Type B pancreatic cell (in vitro differentiated cells): ENCODE results near the gene SLFN5. TPM values are rescaled to one million over a fixed set of nuclear protein-coding genes. Genes with fewer than 3 reads are reported as not detected.

Experiments used
- DNase-seq: peaks from one replicate; pipeline ENCODE4 v3.0.0; 2021; ENCODE audit warnings: mixed read lengths; ENCODE audit not compliant: unreplicated experiment; ENCODE audit errors: extremely low spot score
- H3K27ac Mint-ChIP-seq: 2 replicates; pipeline ENCODE4 v1.8.0; 2021; ENCODE audit warnings: mild to moderate bottlenecking, mixed read lengths
- H3K27me3 Mint-ChIP-seq: 2 replicates; pipeline ENCODE4 v1.8.0; 2021; ENCODE audit warnings: mixed read lengths
- H3K36me3 Mint-ChIP-seq: 2 replicates; pipeline ENCODE4 v1.8.0; 2021; ENCODE audit warnings: mixed read lengths
- H3K4me1 Mint-ChIP-seq: one replicate; pipeline ENCODE4 v1.8.0; 2021; ENCODE audit warnings: mixed read lengths; ENCODE audit not compliant: unreplicated experiment
- H3K4me3 Mint-ChIP-seq: 2 replicates; pipeline ENCODE4 v1.8.0; 2021; ENCODE audit warnings: mild to moderate bottlenecking, mixed read lengths
- H3K9me3 Mint-ChIP-seq: 2 replicates; pipeline ENCODE4 v1.8.0; 2021; ENCODE audit warnings: mixed read lengths
- total RNA-seq: library from RNA; stranded (reverse); gene quantifications from 2 replicates; pipeline ENCODE4 v1.2.1, GENCODE V29; 2021; ENCODE audit warnings: low replicate concordance
- TF ChIP-seq, protein P1 (sequence below): fragments of 200-600 bp; sonication (generic); conservative IDR thresholded peaks from 2 replicates; pipeline ENCODE4 v1.5.0; 2021; ENCODE audit warnings: antibody characterized with exemption, mild to moderate bottlenecking

SLFN5 gene
- total RNA-seq, 1 donor from 2014 or later = 21.7 TPM

DNA sequence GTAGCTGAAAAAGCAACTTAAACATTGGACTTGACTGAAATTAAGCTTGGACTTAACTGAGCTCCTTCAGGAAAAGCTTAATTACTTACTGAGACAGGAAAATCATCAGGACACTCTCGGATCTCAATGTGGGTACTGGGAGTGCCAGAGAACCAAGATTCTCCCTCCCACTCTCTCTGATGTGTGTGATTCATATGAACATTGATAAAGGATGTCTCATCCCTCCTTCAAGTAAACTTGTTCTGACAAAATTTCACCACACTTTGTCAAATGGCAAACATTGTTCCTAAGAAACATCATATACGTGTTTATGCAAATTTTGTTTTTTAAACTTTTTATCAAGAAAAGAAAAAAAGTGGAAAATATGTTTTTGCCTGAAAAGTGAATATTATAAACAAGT, 4.1 kb upstream of the SLFN5 start:
- H3K9me3 Mint-ChIP-seq = no peaks in the 10 kb centered on the region
- no peak for DNase-seq
- H3K4me3 Mint-ChIP-seq = no peak overlapping the region
- H3K27ac Mint-ChIP-seq = no peak overlapping the region
- H3K27me3 Mint-ChIP-seq = peaks cover 17% of the 10 kb centered on the region
- TF ChIP-seq, protein P1, sequence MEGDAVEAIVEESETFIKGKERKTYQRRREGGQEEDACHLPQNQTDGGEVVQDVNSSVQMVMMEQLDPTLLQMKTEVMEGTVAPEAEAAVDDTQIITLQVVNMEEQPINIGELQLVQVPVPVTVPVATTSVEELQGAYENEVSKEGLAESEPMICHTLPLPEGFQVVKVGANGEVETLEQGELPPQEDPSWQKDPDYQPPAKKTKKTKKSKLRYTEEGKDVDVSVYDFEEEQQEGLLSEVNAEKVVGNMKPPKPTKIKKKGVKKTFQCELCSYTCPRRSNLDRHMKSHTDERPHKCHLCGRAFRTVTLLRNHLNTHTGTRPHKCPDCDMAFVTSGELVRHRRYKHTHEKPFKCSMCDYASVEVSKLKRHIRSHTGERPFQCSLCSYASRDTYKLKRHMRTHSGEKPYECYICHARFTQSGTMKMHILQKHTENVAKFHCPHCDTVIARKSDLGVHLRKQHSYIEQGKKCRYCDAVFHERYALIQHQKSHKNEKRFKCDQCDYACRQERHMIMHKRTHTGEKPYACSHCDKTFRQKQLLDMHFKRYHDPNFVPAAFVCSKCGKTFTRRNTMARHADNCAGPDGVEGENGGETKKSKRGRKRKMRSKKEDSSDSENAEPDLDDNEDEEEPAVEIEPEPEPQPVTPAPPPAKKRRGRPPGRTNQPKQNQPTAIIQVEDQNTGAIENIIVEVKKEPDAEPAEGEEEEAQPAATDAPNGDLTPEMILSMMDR = no peak
- peaks cover 10% of the 10 kb centered on the region for H3K4me1 Mint-ChIP-seq
- H3K36me3 Mint-ChIP-seq = no peaks in the 10 kb centered on the region

DNA sequence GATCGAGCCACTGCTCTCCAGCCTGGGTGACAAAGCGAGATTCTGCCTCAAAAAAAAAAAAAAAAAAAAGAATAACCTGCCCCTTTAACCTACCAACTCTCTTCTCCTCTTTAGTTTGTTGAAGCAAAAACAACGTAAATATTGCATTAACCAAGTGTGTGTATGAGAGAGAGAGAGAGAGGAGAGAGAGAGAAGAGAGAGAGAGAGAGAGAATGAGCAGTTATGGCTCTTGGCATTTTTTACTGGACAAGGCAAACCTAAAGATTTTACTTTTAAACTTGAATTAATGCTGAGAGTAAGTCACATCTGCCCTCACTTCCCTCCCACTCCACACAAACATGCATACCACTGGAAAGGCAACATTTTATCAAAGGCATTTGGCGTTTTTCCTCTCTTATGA, 3.0 kb upstream of the SLFN5 start:
- no peak for DNase-seq
- Mint-ChIP-seq H3K4me3 (peak overlapping the region; percentile 81), H3K9me3 (no peaks in the 10 kb centered on the region), H3K27me3 (peaks cover 14% of the 10 kb centered on the region), H3K4me1 (peaks cover 19% of the 10 kb centered on the region), H3K27ac (peak overlapping the region; percentile 74), H3K36me3 (peaks cover 4% of the 10 kb centered on the region)
- TF ChIP-seq, protein P1 = no peak

DNA sequence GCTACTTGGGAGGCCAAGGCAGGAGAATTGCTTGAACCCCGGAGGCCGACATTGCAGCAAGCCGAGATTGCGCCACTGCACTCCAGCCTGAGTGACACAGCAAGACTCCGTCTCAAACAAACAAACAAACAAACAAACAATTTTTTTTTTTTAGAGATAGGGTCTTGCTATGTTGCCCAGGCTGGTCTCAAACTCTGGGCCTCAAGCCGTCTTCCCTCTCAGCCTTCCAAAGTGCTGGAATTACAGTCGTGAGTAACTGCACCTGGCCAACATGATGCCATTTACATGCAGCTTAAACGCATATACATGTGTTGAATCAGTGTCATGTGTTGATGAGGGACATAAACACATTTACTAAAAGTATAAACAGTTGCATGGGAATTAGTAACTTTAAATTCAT, 2.0 kb upstream of the SLFN5 start:
- H3K27me3 Mint-ChIP-seq = peaks cover 8% of the 10 kb centered on the region
- TF ChIP-seq, protein P1 = no peak
- H3K9me3 Mint-ChIP-seq = no peaks in the 10 kb centered on the region
- peak overlapping the region; percentile 98 for H3K4me3 Mint-ChIP-seq
- peaks cover 27% of the 10 kb centered on the region for H3K4me1 Mint-ChIP-seq
- H3K27ac Mint-ChIP-seq = no peak overlapping the region
- no peak for DNase-seq
- peaks cover 7% of the 10 kb centered on the region for H3K36me3 Mint-ChIP-seq

DNA sequence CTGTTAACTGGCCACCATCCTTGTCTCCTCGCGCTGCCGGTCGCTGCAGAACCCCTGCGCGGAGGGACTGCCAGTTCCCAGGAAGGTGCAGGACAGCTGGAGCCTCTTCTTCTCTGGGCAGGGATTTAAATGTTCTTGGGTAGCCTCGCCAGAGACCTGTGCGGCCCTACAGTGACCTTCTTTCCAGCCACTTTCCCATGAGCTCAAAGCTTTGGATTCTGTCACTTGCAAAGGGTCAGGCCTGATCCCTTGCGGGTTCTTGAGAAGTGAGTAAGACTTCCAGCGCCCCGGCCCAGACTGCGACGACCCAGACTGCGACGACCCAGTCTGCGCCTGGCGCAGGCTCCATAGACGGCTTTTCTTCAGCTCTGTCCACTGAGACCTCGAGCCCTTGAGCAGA, 1.4 kb upstream of the SLFN5 start:
- TF ChIP-seq, protein P1 = no peak
- Mint-ChIP-seq H3K4me1 (peaks cover 27% of the 10 kb centered on the region), H3K36me3 (peaks cover 7% of the 10 kb centered on the region), H3K9me3 (no peaks in the 10 kb centered on the region), H3K4me3 (peak overlapping the region; percentile 98), H3K27me3 (peaks cover 5% of the 10 kb centered on the region), H3K27ac (peak overlapping the region; percentile 94)
- DNase-seq = no peak

DNA sequence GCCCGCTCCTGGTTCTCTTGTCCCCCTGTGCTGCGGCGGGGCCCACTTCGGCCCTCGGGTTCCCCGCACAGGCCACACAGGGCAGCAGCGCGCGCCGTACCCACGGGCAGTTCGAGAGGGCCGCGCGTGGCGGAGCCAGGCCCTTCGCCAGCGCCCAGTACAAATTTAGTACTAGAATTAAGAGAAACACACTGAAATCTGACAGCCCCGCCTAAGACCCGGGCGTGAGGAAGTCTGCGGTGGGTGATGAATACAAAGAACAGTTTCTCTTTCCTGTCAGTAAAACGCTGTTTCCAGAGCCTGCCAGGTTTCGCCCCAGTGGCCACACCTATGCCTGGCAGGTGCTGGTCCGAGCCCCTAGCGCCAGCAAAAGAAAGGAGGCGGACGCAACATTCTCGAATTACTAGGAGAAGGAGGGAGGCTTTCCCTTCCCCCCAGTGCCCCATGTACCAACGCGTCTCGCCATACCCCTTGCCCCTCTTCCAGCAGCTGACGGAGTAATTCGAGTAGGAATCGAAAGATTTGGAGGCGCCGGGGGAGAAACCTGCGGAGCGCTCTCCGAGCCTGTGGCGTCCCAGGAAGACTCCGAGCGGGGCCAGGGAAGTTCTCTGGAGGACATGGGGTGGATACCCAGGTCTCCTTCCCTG, 591 bp upstream of the SLFN5 start:
- Mint-ChIP-seq H3K27me3 (peaks cover 5% of the 10 kb centered on the region), H3K36me3 (peaks cover 7% of the 10 kb centered on the region), H3K27ac (peak overlapping the region; percentile 94), H3K9me3 (no peaks in the 10 kb centered on the region), H3K4me3 (peak overlapping the region; percentile 98), H3K4me1 (peaks cover 27% of the 10 kb centered on the region)
- TF ChIP-seq, protein P1 = peak; percentile 68
- peak; percentile 72 for DNase-seq
